Stimulated activated CD4-positive, alpha-beta T cell treated with anti-CD3 and anti-CD28 coated beads, Interleukin-1b, Interleukin-23, amount 100 ng/mL, for 48 hours (primary cell): ENCODE data around the gene CPT1C.
A peak's percentile ranks its signal among the peaks of the same experiment; 100 is the strongest.

Source experiments
- DNase-seq: peaks from one replicate; pipeline ENCODE4 v3.0.0-alpha.2; 2020

The CPT1C gene

DNA sequence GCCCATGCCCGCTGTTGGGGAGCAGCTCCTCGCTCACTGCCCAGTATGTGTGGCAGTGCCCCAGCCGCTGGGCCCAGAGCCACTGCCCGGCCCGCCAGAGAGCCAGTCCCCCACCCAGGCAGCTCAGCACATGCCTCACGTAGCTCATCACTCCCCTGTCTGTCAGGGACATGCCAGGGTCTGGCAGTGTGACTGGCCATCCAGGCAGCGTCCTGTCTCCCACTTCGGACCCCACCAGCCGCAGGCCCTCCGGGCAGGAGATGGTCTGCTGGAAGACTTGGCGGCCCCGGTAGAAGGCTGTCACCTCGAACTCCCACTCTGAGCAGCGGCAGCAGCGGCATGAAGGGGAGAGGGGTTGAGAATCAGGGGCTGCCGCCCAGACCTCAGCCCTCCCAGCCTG is 28.9 kb upstream of the CPT1C start:
- no peak for DNase-seq

DNA sequence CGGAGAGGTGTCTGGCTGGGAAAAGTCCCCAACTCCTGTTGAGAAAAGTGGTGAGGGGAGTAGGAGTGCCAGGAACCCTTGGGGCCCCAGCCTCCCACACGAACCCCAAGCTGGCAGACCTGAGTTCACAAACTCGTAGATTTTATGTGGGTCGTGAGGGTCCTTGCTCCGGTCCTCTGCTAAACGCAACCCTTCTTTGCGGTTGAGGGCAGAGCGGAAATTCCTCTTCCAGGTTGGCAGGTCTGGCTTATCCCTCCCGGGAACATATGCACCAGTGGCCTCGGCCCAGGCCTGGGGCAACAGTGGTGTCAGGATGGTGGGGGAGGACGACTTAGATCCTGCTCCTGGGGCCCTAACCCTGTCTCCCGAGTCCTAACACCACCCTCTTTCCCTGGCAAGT is 27.7 kb upstream of the CPT1C start:
- DNase-seq, result no peak

DNA sequence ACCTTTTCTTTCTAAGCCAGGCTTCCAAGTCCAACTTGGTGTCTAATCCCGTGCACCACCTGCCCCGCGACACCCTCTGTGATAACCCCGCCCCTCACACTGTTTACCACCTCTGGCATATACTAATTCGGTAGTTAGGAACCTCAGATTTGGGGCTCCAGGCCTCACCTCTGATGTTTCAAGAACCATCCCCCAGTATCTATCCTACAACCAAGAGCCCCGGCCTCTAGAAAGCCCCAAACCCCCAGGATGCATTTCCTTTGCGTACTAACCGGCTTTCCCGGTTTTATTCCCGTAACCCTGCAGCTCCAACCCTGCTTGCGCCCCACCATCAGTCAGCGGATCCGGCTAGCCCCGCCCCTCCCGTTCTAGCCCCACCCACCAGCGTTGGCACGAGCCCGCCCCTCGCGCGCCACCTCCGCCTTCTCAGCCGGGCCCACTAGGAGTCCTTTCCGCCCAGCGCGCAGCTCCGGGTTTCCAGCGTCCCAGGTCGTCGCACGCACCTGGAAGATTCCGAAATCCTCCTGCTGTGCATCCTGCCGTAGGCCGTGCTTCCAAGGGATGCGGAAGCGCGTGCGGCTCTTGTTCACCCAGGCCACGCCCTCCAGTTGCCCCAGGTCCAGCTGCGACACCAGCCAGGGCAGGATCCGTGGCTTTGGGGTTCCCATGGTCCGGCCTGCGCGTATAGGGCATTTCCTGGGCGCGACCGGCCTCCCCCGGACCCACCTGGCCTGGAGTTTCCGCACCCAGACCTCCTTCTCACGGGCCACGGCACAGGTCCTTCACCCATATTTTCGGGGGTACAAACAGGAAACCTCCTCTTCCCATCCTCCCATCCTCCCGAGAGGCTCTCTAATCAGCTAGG is 26.5 kb upstream of the CPT1C start:
- DNase-seq, result peak; percentile 86

DNA sequence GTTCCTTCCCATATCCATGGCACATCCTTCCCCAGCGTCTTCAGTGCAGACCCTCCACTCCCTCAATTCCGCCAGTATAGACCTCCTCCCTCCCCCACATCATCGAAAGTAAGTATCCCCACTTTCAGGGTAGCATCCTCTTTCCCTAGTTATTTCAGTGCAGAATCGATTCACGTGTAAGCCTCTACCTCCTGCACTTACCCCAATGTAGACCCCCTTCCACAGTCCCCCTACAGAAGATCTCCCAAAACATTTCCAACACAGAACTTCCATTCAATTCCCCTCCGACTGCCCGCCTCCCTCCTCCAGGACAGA is 25.9 kb upstream of the CPT1C start:
- no peak for DNase-seq

DNA sequence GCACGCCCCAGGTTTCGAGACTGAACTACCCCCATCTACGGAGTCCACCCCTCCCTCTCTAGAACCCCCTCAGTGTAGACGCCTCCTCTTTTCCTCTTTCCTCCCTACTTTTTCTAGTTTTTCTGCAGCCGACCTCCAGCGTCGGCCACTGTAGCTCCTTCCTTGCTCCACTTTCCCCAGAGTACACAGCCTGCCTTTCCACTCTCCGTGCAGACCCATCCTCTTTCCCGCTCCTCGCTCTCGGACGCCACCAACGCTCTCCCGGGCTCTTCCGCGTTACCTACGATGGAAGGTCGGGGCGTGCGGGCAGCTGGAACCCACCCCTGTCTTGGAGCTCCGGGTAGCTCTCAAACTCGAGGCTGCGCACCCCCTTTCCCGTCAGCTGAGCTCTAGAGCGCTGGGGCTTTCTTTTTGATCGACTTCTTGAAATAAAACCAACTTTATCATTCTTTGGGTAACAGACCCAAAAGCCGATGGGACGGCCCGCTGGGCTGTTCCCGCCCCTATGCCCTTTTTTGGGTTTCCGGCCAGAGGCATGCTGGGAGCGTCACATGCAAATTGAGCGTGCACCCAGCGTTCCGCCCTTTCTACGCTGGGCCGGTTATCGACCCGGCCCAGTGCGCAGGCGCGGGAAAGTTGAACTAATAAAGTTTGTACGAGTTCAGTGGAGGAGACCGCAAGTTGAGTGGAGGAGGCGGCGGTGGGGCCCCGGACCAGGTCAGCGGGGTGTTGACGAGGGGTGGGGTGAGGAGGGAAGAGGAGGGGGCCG is 25.4 kb upstream of the CPT1C start, which contains the start of the genes BCL2L12 and IRF3:
BCL2L12 (plus strand) TSS at position 583 of the 769 bp plus-strand sequence. CDS start 760 bp downstream, outside the sequence.
IRF3 (minus strand) TSS at position 507 of the 769 bp plus-strand sequence. CDS start 1,019 bp downstream, outside the sequence.
- DNase-seq, result peak; percentile 98

DNA sequence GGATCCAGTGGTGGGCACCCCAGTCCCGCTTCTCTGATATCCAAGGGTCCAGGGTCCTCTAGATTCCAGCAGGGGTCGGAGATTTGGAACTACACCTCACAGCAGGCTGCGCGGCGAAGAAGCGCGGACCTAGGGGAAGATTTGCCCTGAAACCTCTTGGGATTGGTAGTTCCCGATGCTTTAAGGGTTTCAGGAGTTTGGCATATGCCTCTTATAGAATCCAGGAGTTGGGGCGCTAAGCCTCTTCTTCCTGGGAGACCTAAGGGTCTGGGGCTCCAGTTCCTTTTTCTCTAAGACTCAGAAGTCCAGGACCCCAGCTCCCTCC is 24.8 kb upstream of the CPT1C start:
- DNase-seq, result no peak

DNA sequence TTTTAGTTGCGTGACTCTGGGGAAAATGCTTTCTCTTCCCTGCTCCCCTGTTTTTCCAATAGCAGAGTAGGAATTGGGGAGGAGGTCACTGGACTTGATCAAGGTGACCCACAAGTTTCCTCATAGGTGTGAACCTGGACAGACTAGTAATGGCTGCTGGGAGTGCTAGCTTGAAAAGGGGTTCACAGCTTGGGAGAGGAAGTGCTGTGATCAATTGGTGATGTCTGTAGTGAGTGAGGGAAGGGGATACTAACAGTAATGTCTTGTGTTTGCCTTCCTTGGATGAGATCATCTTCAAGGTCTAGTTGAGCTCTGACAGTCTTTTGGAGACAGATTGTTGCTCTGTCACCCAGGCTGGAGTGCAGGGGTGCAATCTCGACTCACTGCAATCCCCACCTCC is 23.4 kb upstream of the CPT1C start:
- DNase-seq, result no peak

DNA sequence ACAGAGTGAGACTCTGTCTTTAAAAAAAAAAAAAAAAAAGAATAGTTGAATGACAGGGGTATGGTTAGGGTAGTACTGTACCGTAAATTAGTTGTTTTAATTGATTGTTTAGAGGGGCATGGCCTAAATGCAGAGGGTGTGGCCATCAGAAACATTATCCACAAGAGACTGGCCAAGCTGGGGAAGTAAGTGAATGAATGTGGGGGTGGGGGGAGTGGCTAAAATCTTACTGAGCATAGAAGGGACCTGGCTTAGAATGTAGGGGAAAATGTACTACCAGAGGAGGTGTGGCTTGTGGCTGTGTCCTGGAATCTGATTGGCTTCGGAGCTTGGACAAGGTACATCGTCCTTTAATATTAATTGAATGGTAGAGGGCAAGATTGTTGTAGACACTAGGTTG is 21.4 kb upstream of the CPT1C start:
- DNase-seq, result no peak

DNA sequence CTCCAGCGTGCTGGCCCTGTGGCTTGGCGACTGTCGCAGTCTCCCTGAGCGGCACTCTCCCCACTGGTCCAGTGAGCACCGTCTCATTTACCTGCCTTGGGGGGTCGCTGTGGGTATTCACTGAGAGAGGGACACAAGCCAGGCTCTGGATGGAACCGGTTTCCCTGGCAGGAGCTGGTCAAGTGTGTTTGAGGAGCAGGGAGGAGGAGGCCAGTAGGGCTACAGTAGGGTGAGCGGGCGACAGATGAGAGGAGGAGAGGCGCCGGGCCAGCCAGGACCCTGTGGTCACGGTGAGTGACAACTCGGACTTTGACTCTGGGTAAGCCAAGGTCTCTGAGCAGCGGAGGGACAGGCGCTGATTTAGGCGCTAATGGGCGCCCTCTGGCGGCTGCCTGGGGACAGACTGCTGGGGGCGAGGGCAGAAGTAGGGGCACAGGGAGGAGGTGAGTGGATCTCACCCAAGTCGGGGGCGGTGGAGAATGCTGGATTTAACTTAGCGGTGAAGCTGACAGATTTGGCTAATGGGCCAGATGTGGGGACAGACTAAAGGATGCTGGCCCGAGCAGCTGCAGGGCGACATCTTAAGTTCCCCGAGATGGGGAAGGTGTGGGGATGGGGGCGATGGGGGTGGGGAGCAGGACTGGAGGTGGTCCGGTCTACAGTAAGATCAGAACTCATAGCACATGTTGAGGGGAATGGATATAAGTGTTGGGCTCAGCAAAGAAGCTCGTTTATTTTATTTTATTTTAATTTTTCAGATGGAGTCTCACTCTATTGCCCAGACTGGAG is 18.6 kb upstream of the CPT1C start:
- peak; percentile 73 for DNase-seq

DNA sequence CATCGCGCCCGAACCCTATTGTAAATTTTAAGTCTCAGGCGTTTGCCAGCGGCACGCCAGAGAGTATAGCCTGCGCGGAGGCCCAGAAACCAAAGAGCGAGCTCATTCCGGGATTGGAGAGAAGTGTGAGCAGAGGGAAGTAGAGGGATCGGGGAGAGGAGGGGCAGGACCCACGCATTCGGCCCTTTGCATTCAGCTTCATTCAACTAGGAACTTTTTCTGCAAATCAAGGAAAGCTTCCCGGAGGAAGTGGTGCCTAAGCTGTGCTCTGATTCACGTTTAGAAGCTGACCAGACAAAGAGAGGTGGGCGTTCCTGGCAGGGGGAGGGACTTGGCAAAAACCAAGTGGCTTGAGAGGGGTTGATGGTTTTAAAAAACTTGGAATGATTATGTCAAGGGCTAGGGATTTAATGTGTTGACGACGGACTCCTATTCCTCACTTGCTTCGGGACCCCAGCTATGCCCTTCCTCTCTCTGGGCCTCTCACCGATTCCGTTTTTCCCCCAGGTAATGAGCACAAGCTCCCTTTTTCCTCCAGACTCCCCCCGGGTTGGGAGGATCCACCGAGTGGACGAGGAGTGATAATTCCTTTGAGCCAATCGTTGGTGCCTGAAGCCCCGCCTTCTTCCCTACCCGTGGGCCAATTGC is 14.7 kb upstream of the CPT1C start:
- DNase-seq, result peak; percentile 78

DNA sequence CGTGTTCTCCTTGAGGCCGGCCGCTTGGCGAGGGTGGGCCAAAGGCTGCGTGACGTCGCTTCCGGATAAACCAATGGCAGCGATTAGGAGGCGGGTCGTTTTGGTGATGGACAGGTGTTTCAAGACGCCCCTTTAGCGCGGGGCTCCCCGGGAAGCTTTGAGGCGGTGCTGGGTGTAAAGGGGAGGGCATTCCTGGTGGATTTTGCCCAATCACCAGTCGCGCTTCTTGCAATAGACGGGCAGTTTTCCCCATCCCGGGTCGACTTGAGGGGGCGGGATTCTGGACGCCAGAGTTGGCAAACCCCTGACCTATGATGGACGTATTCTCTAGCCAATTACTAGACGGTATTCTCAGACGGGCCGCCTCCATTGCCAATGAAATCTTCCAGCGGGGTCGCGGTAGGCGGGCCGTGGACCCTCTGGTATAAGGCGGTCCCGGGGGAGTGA is 14.1 kb upstream of the CPT1C start:
- DNase-seq, result peak; percentile 99

DNA sequence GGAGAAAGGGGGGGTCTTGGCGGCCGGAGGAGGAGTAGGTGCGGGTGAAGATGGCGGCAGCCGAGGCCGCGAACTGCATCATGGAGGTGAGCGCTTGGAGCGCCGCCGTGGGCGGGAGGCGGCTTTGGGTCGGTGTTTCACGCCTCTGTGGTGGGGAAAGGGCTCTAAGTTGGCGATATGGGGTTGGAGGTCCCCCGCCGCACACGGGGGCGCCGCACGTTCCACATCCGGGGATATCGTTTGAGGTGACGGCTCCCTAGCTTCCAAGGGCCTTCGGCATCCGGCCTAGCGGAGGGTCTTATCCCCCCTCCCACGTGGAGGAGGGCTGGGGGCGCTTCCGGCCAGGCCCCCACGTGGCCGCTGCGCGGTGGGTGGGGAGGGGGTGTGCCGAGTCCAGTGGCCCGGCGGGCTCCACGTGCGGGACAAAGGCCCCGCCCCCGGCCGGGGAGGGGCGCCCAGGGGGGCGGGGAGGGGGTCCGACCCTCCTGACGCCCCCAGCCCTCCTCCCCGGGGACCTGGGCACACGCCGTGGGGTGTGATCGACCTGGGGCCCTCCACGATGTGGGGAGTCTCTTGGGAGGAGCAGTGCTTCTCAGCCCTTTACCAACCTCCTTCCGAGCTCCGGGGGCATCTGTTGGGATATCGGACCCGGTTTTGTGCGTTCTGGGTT is 13.6 kb upstream of the CPT1C start, which contains the start of gene PRMT1:
PRMT1 (plus strand) TSS at position 41 of the 670 bp plus-strand sequence; CDS start at position 51, 10 bp downstream.
- DNase-seq, result peak; percentile 56

DNA sequence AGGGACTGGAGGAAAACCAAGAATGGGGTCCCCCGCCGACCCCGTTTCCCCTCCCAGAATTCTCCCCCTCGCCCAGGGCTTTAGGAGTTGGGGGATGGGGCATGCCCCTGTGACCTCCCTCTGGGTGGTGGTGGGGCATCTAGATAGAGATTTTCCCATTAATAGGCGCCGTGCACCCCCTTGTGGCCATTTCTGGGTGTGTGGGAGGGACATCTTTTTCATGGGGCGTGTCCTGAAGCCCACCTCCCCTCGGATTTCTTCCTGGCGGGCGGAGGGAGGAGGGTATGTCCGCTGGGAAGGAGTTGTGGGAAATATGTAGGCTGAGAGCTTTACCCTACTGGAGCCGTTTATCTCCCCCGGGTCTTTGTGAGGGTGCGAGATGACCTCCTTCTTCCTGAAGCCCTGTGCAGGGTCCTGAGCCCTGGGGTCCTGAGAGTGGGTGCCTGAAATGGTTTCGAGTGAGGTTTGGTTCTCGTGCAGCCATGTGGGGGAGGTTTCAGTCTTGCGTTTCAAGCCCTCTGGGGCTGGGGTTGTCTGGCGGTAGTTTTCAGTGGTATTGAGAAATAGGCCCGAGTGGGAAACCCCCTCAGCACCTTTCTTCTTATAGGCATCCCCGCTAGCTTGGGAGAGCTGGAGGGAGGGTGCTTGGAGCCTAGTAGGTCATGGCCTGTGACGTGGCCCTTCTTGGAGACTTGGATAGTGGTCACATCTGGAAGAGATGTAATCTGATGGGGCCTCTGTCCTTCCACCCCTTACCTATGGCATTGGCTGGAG is 12.8 kb upstream of the CPT1C start:
- peak; percentile 84 for DNase-seq

DNA sequence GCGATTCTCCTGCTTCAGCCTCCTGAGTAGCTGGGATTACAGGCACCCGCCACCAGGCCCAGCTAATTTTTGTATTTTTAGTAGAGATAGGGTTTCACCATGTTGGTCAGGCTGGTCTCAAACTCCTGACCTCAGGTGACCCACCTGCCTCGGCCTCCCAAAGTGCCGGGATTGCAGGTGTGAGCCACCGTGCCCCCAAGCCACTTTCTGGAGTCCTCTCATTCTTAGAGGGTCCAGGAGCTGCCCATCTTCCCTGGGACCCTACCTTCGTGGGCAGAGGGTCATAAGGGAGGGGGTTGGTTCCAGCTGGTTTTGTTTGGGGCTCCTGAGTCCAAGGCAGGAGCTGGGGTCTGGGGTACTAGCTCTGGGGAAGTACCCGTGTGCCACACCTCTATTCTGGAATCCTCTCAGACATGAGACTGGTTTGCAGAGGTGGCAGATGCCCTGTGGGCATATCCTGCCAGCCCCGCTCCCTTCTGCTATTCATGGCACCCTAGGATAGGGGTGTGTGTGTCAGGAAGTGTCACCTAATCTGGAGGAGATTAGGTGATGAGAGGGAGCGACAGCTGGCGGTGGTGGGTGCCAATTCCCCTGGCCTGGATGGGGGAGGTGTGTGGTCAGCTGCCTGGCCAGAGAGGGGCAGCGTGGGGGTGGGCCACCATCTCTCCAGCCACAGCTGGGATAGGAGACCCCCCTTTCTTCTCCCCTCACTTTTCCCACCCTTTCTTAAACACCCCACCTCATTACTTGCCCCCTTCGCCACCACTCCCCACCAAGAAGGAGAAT is 11.7 kb upstream of the CPT1C start:
- DNase-seq, result no peak

DNA sequence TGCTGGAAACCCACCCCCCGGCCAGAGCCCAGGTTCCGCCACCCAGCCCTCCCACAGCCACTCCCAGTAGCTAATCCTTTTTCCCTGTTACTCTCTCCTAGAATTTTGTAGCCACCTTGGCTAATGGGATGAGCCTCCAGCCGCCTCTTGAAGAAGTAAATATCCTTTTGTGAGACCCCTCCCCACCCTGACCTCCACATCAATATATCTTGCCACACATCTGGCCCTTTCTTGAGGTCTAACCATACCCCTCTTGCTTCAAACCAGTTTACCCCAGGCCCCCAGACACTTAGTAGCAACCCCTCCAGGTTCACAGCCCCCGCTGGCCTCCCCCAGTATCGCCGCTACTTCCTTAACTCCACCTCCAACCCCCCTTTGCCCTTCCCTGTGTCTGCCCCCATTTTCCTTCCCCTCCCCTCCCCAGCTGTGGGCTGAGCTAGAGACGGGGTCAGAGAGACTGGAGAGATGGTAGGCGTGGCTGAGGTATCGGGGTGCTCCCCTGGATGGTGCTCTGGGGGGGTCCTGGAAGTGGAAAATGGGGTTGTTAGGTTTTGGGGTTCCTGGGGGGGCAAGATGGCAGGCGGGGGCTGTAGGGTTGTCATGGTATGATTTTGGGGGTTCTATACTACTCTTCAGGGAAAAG is 11.0 kb upstream of the CPT1C start:
- DNase-seq, result no peak

DNA sequence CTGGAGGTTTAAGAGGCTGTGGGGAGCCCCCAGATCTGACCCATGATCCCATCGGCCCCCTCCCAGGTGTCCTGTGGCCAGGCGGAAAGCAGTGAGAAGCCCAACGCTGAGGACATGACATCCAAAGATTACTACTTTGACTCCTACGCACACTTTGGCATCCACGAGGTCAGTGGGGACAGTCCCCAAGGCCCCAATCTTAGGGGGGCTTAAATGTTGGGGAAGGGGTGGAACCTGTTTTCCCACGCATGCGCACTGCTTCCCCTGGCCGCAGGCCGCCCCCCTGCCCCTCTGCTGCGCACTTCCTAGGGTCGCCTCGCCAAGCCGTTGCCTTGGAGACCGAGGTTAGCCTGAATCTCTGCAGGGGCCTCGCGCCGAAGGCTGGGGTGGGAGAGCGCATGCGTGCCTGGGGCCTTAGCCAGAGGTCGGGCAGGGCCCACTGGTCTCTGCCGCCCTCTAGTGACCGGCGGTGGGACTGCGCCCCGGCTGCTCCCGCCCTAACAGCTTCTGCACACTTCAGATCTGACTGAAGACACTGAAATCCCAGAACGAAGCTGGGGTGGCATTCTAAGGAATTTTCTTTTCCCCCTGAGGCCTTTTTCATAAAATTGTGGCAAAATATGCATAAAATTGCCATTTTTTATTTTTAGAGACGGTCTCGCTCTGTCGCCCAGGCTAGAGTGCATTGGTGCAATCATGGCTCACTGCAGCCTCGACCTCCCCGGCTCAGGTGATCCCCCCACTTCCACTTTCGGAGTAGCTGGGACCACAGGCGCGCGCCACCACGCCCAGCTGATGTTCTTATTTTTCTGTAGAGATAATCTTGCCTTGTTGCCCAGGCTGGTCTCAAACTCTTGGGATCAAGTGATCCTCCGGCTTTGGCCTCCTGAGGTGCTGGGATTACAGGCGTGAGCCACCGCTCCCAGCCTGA is 10.2 kb upstream of the CPT1C start:
- peak; percentile 93 for DNase-seq

DNA sequence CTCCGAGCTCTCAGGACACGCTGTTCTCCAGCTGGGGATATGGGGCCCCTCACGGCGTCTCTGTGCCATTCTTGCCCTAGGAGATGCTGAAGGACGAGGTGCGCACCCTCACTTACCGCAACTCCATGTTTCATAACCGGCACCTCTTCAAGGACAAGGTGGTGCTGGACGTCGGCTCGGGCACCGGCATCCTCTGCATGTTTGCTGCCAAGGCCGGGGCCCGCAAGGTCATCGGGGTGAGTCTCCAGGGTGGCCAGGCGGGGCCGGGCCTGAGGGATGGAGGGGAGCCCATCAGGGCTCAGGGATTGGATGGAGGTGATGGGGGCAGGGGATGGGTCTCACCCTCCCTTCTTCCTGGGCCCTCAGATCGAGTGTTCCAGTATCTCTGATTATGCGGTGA is 9.1 kb upstream of the CPT1C start:
- no peak for DNase-seq

DNA sequence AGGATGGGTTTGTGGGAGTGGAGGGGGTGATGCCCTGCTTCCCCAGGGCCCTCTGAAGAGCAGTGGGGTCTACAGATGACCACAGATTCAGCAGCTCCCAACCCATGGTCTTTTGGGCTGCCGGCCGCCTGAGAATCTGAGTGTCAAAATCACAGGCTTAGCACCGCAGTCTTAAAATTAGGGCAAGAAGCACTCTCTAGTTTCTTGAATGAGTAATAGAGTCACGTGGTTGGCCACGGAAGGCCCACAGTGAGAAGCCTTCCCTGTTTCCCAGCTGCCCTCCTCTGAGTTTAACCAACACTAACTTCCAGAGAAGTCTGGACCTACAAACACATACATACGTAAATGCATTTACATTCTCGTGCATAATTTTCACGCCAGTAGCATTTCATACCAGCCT is 8.6 kb upstream of the CPT1C start:
- no peak for DNase-seq

DNA sequence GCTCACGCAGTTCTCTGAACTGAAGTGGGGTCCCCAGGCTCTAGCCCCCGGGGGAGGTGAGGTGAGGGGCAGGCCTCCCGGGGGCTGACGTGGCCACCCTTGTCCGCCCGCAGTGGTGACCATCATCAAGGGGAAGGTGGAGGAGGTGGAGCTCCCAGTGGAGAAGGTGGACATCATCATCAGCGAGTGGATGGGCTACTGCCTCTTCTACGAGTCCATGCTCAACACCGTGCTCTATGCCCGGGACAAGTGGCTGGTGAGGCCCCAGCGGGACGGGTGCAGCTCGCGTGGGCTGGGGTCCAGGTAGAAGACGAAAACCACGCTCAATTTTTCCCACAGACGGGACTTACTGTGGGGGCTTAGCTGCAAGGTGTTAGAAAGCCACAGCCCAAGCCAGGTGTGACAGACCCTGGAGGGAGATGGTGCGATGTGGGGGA is 7.1 kb upstream of the CPT1C start:
- no peak for DNase-seq
